SK-N-MC (cell line): Measurements from ENCODE around the gene ANLN.

ENCODE experiments used
- DNase-seq: peaks from one replicate; pipeline ENCODE4 v3.0.0-alpha.2; 2011; ENCODE audit warnings: low read depth, low spot score
- H3K27ac ChIP-seq: fragments of 200-600 bp; sonication (generic); 2 replicates; pipeline ENCODE4 v1.5.1; 2016; ENCODE audit warnings: mixed run types
- H3K36me3 ChIP-seq: fragments of 200-600 bp; sonication (generic); 2 replicates; pipeline ENCODE4 v1.6.1; 2017; ENCODE audit warnings: antibody characterized with exemption, low read length, mixed read lengths; ENCODE audit not compliant: insufficient read depth
- H3K4me3 ChIP-seq: fragments of 200-600 bp; sonication (generic); 2 replicates; pipeline ENCODE4 v1.5.1; 2016
- H3K9ac ChIP-seq: fragments of 200-600 bp; sonication (generic); 2 replicates; pipeline ENCODE4 v1.8.0; 2017; ENCODE audit warnings: mixed run types, mixed read lengths; ENCODE audit not compliant: insufficient read length
- H3K9me3 ChIP-seq: fragments of 200-600 bp; sonication (generic); 2 replicates; pipeline ENCODE4 v1.6.1; 2017; ENCODE audit warnings: low read depth, mild to moderate bottlenecking, antibody characterized with exemption, low read length, moderate library complexity, mixed read lengths
- EZH2 ChIP-seq: fragments of 200-600 bp; sonication (generic); IDR thresholded peaks from one replicate; pipeline ENCODE4 v1.6.1; 2017; ENCODE audit warnings: antibody characterized with exemption
- FOXP2 ChIP-seq: optimal IDR thresholded peaks from 2 replicates; pipeline ENCODE3; 2011; ENCODE audit warnings: mild to moderate bottlenecking, moderate library complexity; ENCODE audit not compliant: insufficient read depth; ENCODE audit errors: extremely low read length, control extremely low read depth
- POLR2AphosphoS5 ChIP-seq: IDR thresholded peaks from 2 replicates; pipeline ENCODE4 v1.6.1; 2012; ENCODE audit warnings: mild to moderate bottlenecking, low read depth, low read length, borderline replicate concordance

ANLN gene

DNA sequence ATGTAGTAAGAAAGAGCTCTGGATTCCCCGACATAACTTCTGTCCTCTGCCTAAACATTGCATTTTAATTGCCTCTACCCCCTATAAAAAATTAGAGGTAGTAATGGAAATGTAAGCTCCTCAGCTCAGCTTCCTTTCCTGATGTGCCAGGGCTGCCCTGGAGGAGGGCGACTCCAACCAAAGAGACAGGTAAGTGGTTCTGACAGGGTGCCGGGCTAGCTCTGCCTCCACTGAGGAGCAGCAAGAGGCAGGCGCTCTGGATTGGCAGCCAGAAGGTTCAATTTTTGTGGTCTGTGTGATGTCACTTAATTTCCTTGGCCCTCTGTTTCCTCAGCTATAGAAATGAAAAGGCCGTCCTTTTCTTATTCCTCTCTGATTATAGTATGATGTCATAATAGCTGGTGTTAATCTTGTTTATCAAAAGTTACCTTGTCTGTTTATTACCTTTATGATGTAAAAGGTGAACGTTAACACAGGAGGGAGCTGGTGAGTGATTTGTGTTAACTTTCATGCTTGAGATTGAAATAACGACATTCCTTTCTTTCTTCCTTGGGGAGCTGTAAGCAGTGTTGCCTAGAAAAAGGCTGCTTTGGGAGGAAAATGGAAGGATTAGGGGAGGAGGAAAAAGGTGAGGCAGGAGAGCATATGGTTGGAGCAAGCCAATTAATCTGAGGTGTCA lies 51.8 kb downstream of the ANLN start:
- Histone ChIP-seq H3K9ac (no peak overlapping the region), H3K4me3 (no peak overlapping the region), H3K36me3 (peaks cover 82% of the 10 kb centered on the region), H3K27ac (no peak overlapping the region), H3K9me3 (no peaks in the 10 kb centered on the region)
- no peak for TF ChIP-seq EZH2
- DNase-seq = no peak

DNA sequence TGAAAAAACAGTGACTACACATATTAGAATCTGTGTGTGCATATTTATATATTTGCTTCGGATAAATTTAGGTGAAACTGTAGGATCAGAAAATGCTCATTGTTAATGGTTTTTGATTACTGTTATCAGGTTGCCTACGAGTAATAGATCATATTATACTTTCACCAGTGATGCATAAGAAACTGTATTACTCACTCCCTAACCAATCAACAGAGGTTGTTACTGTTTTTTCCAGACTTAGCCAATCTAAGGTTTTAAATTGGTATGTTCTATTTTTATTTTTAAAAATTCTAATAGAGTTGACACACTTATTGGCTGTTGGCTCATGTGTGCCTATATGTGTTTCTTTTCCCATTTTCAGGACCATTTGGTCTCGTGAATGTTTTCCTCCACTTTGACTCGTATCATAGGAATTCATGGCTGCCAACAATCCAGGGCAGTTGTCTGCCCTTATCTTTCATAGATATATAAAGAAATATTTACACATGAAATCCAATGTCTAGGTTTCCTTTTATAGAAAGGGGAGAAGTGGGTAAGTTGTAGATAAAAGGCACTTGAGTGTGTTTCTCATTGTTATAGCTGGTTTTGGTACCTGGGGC lies 59.2 kb downstream of the ANLN start:
- Histone ChIP-seq H3K27ac (no peak overlapping the region), H3K36me3 (peaks cover 88% of the 10 kb centered on the region), H3K9me3 (no peaks in the 10 kb centered on the region), H3K4me3 (no peak overlapping the region), H3K9ac (no peak overlapping the region)
- no peak for DNase-seq
- TF ChIP-seq EZH2 = no peak
- no peak for TF ChIP-seq POLR2AphosphoS5
- TF ChIP-seq FOXP2 = no peak

DNA sequence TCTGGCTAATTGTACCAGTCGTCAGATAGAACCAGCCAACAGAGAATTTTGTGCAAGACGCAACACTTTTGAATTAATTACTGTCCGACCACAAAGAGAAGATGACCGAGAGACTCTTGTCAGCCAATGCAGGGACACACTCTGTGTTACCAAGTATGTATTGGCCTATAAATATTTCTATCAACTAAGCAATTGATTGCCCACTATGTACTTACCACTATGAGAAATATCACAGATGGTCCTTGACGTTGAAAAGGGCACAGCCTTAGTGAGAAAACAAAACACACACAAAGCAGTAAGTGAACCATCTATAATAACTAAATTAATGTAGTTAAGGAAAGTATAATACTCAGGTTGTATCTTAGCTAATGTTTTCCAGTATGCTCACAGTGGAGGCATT lies 60.0 kb downstream of the ANLN start:
- TF ChIP-seq FOXP2 (no peak), POLR2AphosphoS5 (no peak), EZH2 (no peak)
- Histone ChIP-seq H3K9ac (no peak overlapping the region), H3K4me3 (no peak overlapping the region), H3K36me3 (peaks cover 90% of the 10 kb centered on the region), H3K27ac (no peak overlapping the region), H3K9me3 (no peaks in the 10 kb centered on the region)
- no peak for DNase-seq

DNA sequence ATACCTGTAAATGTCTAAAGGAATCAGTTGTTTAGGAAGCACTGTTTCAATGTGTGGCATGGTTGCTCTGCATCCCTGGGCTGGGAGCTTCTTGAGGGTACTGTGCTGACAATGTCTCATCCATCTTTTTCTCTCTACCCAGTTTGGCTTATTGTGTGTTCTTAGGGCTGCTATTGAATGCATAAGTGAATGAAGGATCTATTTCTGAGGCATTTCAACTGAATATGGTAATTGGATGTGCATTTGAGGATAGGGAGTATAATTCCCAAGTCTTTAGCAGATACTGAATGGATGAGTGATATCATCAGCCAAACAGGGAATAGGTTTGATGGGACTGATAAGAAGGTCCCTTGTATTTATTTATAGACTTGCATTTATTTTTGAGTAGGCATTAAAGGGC lies 64.1 kb downstream of the ANLN start:
- Histone ChIP-seq H3K27ac (no peak overlapping the region), H3K36me3 (peaks cover 59% of the 10 kb centered on the region), H3K4me3 (no peak overlapping the region), H3K9ac (no peak overlapping the region), H3K9me3 (no peaks in the 10 kb centered on the region)
- TF ChIP-seq POLR2AphosphoS5 (no peak), EZH2 (no peak), FOXP2 (no peak)
- no peak for DNase-seq

DNA sequence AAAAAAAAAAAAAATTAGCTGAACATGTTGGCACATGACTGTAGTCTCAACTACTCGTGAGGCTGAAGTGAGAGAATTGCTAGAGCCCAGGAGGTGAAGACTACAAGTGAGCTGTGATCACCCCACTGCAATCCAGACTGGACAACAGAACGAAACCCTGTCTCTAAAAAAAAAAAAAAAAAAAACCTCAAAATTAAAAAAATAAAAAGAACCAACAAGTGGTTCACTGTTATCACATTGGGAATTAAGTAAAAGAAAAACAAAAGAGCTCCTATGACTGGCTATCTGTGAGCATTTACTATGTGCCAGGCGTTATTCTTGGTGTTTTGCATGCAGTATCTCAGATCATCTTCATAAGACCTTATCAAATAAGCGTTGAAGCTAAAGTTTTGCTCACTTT lies 66.0 kb downstream of the ANLN start:
- 0 out of 2 replicates have a peak, but pooled peaks have one; percentile 3 for TF ChIP-seq POLR2AphosphoS5
- no peak for TF ChIP-seq EZH2
- TF ChIP-seq FOXP2 = no peak
- peaks cover 42% of the 10 kb centered on the region for H3K36me3 ChIP-seq
- no peak overlapping the region for H3K27ac ChIP-seq
- H3K9me3 ChIP-seq = no peaks in the 10 kb centered on the region
- H3K4me3 ChIP-seq = no peak overlapping the region
- H3K9ac ChIP-seq = no peak overlapping the region
- DNase-seq = no peak

DNA sequence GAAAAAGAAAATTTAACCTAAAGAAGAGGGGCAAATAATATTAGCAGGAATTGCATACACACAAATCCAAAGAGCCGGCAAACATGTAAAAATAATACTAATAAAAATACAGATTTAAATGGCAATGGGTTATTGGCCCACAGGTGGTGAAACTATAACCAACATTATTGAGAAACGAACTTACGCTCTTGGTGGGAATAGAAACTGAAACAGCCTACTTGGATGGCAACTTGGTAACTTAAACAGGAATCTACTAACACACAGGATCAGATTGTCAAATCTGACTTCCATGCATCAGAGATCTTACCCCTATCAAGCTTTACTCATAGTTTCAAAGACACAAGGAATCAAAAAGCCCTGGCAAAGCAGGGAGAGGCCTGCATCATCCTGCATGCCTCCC lies 66.5 kb downstream of the ANLN start:
- no peak overlapping the region for H3K4me3 ChIP-seq
- no peak overlapping the region for H3K9ac ChIP-seq
- H3K9me3 ChIP-seq = no peaks in the 10 kb centered on the region
- no peak overlapping the region for H3K27ac ChIP-seq
- peaks cover 37% of the 10 kb centered on the region for H3K36me3 ChIP-seq
- no peak for DNase-seq
- TF ChIP-seq POLR2AphosphoS5 (no peak; the same call in 1 of the 2 replicates), EZH2 (no peak), FOXP2 (no peak)

DNA sequence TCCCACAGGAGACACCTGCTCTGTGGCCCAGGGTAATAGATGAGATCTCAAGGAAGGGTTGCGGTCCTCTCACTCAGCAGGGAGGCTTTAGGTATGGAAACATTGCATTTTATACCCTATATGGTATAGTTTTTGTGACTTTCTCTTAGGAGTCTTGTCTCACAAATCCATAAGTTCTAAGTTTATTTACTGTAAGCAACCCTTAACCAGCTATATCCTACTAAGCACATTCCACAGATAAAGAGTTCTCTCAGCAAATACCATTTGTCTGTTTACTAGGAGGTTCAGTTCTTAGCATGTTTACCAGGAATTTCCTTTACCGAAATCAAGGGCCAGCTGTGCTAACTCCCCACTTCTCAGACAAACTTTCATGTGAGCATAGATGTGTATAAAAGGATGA lies 66.9 kb downstream of the ANLN start:
- no peak for DNase-seq
- TF ChIP-seq FOXP2 (no peak), EZH2 (no peak), POLR2AphosphoS5 (no peak)
- Histone ChIP-seq H3K27ac (no peak overlapping the region), H3K4me3 (no peak overlapping the region), H3K9ac (no peak overlapping the region), H3K9me3 (no peaks in the 10 kb centered on the region), H3K36me3 (peaks cover 33% of the 10 kb centered on the region)

DNA sequence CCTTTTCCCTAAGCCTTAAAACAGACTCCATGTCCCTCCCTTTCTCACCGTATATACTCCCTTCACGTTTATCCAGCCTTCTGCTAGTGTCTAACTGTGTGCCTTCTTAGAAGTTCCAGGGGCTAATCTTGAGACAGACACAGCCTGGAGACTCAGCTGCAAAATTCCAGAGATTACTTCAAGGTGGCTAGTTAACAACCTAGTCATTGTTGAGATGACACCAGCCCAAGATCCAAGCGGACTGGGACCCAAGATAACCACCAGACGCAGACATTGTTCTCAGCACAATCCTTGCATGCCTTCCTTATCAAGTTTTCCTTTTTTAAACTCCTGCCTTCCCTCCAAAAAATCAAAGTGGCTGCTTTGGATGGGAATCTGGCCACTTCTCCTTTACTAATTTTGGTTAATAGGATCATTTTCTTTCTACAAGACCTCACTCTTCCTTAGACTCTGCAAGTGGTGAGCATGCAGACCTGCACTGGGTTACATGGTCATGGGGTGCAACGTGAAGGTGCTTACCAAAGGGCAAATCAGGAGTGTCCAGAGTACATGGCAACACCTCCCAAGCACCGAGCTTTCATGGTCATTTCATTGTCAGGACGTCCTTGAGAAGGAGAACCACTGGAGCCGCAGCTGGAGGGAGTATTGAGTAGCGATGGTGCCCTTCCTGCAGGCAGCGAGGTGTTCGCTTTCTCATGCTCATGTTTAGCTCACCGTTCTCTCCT lies 69.7 kb downstream of the ANLN start:
- no peak for DNase-seq

More for the DNA sequence above, 69.7 kb downstream of the ANLN start:
- Histone ChIP-seq H3K9ac (no peak overlapping the region), H3K4me3 (no peak overlapping the region), H3K27ac (no peak overlapping the region), H3K9me3 (no peaks in the 10 kb centered on the region), H3K36me3 (peaks cover 6% of the 10 kb centered on the region; the same call in 1 of the 2 replicates)
- no peak for TF ChIP-seq FOXP2
- no peak for TF ChIP-seq POLR2AphosphoS5
- TF ChIP-seq EZH2 = no peak
